ENCODE measurements around the gene PDIA5.

- no peak for TF ChIP-seq CTCF (conservative IDR thresholded peaks at IDR 0.05; ENCODE audit: low read length)
- no peak for TF ChIP-seq EZH2phosphoT487 (IDR thresholded peaks at IDR 0.05; ENCODE audit: borderline replicate concordance, low read depth, low read length)
Observed at GRCh38 chr3:123113889-123114450, 47.1 kb downstream of the PDIA5 start.
